Keratinocyte (primary cell): ENCODE results near the gene NMNAT2. TPM values are rescaled to one million over a fixed set of nuclear protein-coding genes. Genes with fewer than 3 reads are reported as not detected.

Experiments
- DNase-seq: peaks from one replicate; pipeline ENCODE4 v3.0.0-alpha.2; 2011; ENCODE audit warnings: low read depth, missing footprints, low spot score
- FAIRE-seq: peaks from 2 replicates; lab custom pipeline; 2011; peaks lifted over from hg19 to GRCh38; lab: Jason Lieb, UNC
- H2AFZ ChIP-seq: 2 replicates; pipeline ENCODE4 v1.6.0; 2012; ENCODE audit warnings: low read length, control low read depth, inconsistent platforms; ENCODE audit not compliant: control insufficient read depth
- H3K27ac ChIP-seq: 2 replicates; pipeline ENCODE4 v1.5.1; 2011; ENCODE audit warnings: low read length; ENCODE audit not compliant: control insufficient read depth, insufficient read depth
- H3K27me3 ChIP-seq: 3 replicates; pipeline ENCODE4 v1.6.0; 2011; ENCODE audit warnings: low read length; ENCODE audit not compliant: control insufficient read depth, insufficient read depth; ENCODE audit errors: extremely low read depth
- H3K36me3 ChIP-seq, 2 experiments: 2 replicates in 1 of 2; 3 replicates in 1 of 2; pipeline ENCODE4 v1.5.1; 2011; ENCODE audit warnings: low read length in 2 of 2, mild to moderate bottlenecking in 1 of 2; ENCODE audit not compliant: control insufficient read depth in 2 of 2, insufficient read depth in 2 of 2; ENCODE audit errors: extremely low read depth in 1 of 2
- H3K4me1 ChIP-seq: 3 replicates; pipeline ENCODE4 v1.5.1; 2011; ENCODE audit warnings: low read length; ENCODE audit not compliant: control insufficient read depth, insufficient read depth; ENCODE audit errors: extremely low read depth
- H3K4me2 ChIP-seq: 3 replicates; pipeline ENCODE4 v1.6.0; 2011; ENCODE audit warnings: low read depth, low read length; ENCODE audit not compliant: control insufficient read depth, insufficient read depth; ENCODE audit errors: extremely low read depth
- H3K4me3 ChIP-seq, 3 experiments: fragments of 200-600 bp in 1 of 3; sonication (generic) in 1 of 3; 2 replicates in 2 of 3; 3 replicates in 1 of 3; pipeline ENCODE4 v1.5.1; 2011 to 2016; ENCODE audit warnings: low read length in 3 of 3, mild to moderate bottlenecking in 3 of 3, control low read depth in 2 of 3, inconsistent platforms in 1 of 3, low read depth in 1 of 3, mixed read lengths in 1 of 3, mixed run types in 1 of 3, moderate library complexity in 1 of 3; ENCODE audit not compliant: control insufficient read depth in 2 of 3, insufficient read depth in 2 of 3; ENCODE audit errors: extremely low read depth in 1 of 3
- H3K79me2 ChIP-seq: 2 replicates; pipeline ENCODE4 v1.6.0; 2012; ENCODE audit warnings: low read length; ENCODE audit not compliant: control insufficient read depth, insufficient read depth
- H3K9ac ChIP-seq: 3 replicates; pipeline ENCODE4 v1.6.0; 2011; ENCODE audit warnings: low read length; ENCODE audit not compliant: control insufficient read depth, insufficient read depth; ENCODE audit errors: extremely low read depth
- H3K9me1 ChIP-seq: 3 replicates; pipeline ENCODE4 v1.6.0; 2011; ENCODE audit warnings: low read length; ENCODE audit not compliant: control insufficient read depth, insufficient read depth; ENCODE audit errors: extremely low read depth
- H3K9me3 ChIP-seq: 2 replicates; pipeline ENCODE4 v1.5.1; 2012; ENCODE audit warnings: low read depth, low read length; ENCODE audit not compliant: control insufficient read depth
- H4K20me1 ChIP-seq: 3 replicates; pipeline ENCODE4 v1.6.0; 2011; ENCODE audit warnings: low read length; ENCODE audit not compliant: control insufficient read depth, insufficient read depth; ENCODE audit errors: extremely low read depth
- EZH2 ChIP-seq: IDR thresholded peaks from one replicate; pipeline ENCODE4 v1.6.1; 2012; ENCODE audit warnings: inconsistent platforms, mild to moderate bottlenecking, low read length, moderate library complexity
- dilution Hi-C: fragments of 300-500 bp; cut with MboI; formaldehyde crosslinking; loops from one replicate; pipeline ENCODE4 v1.7.0; 2020; ENCODE audit warnings: low sequenced_read_pairs; ENCODE audit not compliant: extremely low pct_ligation_motif_present
- polyA plus RNA-seq, 5 experiments: library from polyadenylated mRNA; depleted of rRNA in 3 of 5; stranded (reverse) in 3 of 5; stranded (forward) in 1 of 5; unstranded in 1 of 5; fragments of >200 nt; gene quantifications; 1 replicate in 1 of 5; 2 replicates in 3 of 5; 3 replicates in 1 of 5; pipeline versions ENCODE4 v1.2.1 to v1.2.3, GENCODE V29; 2011 to 2012; ENCODE audit warnings: missing spikeins in 2 of 5, low read depth in 1 of 5, low replicate concordance in 1 of 5
- TF ChIP-seq, protein P1 (sequence below), 3 experiments: IDR thresholded peaks in 1 of 3; conservative IDR thresholded peaks in 1 of 3; optimal IDR thresholded peaks in 1 of 3; 2 replicates in 2 of 3; 3 replicates in 1 of 3; pipeline versions ENCODE3 to v1.5.1; 2011; ENCODE audit warnings: low read length in 3 of 3, mild to moderate bottlenecking in 3 of 3, moderate library complexity in 2 of 3, control low read depth in 1 of 3, inconsistent platforms in 1 of 3; ENCODE audit not compliant: insufficient read depth in 2 of 3; ENCODE audit errors: extremely low read depth in 1 of 3

Gene NMNAT2
- polyA plus RNA-seq, 1 donor (not counting 4 experiments of a cell fraction or from before 2014, with no cell fraction given) = 0.72 TPM

DNA sequence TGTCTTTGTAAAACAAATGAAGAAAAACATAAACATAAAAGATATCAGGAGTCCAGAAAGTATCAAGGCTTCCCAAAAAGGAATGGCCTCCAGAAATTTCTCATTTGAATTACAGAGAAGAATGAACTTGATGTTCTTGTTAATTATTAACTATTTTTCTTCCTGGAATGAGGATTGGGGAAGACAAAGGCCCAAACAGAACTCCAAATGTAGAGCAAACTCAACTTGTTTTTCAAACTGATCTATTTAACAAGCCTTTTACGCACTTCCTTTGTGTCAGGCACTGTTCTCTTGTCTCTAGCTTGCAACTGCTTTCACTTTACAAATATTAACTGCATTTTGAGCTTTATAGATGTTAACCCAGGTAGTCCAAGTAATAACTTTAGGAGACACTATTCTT is 186.6 kb downstream of the NMNAT2 start:
- dilution Hi-C loops = no loop called here
- Histone ChIP-seq H3K9me3 (no peaks in the 10 kb centered on the region), H3K4me1 (peaks cover 65% of the 10 kb centered on the region), H3K36me3 (peaks cover 46 to 68% of the 10 kb centered on the region in 2 experiments), H3K27me3 (no peaks in the 10 kb centered on the region), H3K27ac (no peak overlapping the region), H3K4me2 (no peak overlapping the region), H3K9me1 (no peaks in the 10 kb centered on the region), H3K79me2 (no peaks in the 10 kb centered on the region), H3K9ac (no peak overlapping the region), H4K20me1 (peaks cover 13% of the 10 kb centered on the region), H3K4me3 (no peak overlapping the region), H2AFZ (no peak overlapping the region)
- TF ChIP-seq, protein P1, sequence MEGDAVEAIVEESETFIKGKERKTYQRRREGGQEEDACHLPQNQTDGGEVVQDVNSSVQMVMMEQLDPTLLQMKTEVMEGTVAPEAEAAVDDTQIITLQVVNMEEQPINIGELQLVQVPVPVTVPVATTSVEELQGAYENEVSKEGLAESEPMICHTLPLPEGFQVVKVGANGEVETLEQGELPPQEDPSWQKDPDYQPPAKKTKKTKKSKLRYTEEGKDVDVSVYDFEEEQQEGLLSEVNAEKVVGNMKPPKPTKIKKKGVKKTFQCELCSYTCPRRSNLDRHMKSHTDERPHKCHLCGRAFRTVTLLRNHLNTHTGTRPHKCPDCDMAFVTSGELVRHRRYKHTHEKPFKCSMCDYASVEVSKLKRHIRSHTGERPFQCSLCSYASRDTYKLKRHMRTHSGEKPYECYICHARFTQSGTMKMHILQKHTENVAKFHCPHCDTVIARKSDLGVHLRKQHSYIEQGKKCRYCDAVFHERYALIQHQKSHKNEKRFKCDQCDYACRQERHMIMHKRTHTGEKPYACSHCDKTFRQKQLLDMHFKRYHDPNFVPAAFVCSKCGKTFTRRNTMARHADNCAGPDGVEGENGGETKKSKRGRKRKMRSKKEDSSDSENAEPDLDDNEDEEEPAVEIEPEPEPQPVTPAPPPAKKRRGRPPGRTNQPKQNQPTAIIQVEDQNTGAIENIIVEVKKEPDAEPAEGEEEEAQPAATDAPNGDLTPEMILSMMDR (optimal IDR thresholded peaks at IDR 0.05 in 1 of 3, IDR thresholded peaks at IDR 0.05 in 1 of 3, conservative IDR thresholded peaks at IDR 0.05 in 1 of 3; ENCODE audit: extremely low read depth in 1 of 3, insufficient read depth in 2 of 3, low read length in 3 of 3) = no peak
- TF ChIP-seq EZH2 = no peak
- DNase-seq = no peak
- FAIRE-seq = no peak

DNA sequence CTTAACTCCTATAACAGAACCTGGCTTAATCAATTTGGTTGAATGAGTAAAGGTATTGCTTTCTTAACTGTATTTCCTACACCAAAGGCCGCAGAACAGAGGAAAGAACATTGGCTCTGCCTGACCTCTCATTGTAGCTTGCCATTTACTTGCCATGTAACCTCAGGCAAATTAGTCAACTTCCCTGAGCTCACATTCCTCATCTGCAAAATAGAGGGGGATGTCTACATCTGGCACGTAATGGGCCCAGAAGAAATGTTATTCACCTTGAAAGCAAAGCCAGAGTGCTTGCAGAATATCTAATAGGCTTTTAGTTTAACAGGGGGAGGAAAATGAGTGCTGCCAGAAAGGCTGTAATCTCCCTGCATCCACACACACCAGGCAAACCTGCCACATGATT is 187.8 kb downstream of the NMNAT2 start:
- H3K27me3 ChIP-seq = no peaks in the 10 kb centered on the region
- TF ChIP-seq, protein P1 (optimal IDR thresholded peaks at IDR 0.05 in 1 of 3, IDR thresholded peaks at IDR 0.05 in 1 of 3, conservative IDR thresholded peaks at IDR 0.05 in 1 of 3; ENCODE audit: extremely low read depth in 1 of 3, insufficient read depth in 2 of 3, low read length in 3 of 3) = no peak
- peaks cover 49 to 68% of the 10 kb centered on the region in 2 experiments for H3K36me3 ChIP-seq
- no peak overlapping the region for H3K27ac ChIP-seq
- no peak for DNase-seq
- H3K4me3 ChIP-seq = no peak overlapping the region
- no peak overlapping the region for H3K9ac ChIP-seq
- H3K9me3 ChIP-seq = no peaks in the 10 kb centered on the region
- no peak overlapping the region for H2AFZ ChIP-seq
- H3K9me1 ChIP-seq = no peaks in the 10 kb centered on the region
- H3K4me1 ChIP-seq = peaks cover 63% of the 10 kb centered on the region
- H4K20me1 ChIP-seq = peaks cover 13% of the 10 kb centered on the region
- dilution Hi-C loops = no loop called here
- no peaks in the 10 kb centered on the region for H3K79me2 ChIP-seq
- H3K4me2 ChIP-seq = no peak overlapping the region
- FAIRE-seq = peak; percentile 46
